Motor neuron (in vitro differentiated cells): ENCODE measurements around the gene TSPAN3. TPM values are rescaled to one million over a fixed set of nuclear protein-coding genes. Genes with fewer than 3 reads are reported as not detected.
A peak's percentile ranks its signal among the peaks of the same experiment; 100 is the strongest.

Source experiments
- ATAC-seq, 8 experiments: fragments of 200-7000 bp; cut with Tn5 transposase; replicated peaks in 6 of 8; 2 replicates each; pipeline ENCODE4 v1.8.0; 2021; ENCODE audit warnings: mild to moderate bottlenecking in 8 of 8, moderate library complexity in 8 of 8
- H3K27ac ChIP-seq, 2 donors: fragments of 250-450 bp; sonication (Bioruptor Pico); 2 replicates each; pipeline ENCODE4 v1.9.0; 2021; ENCODE audit warnings: antibody characterized with exemption in 2 of 2, mild to moderate bottlenecking in 2 of 2, moderate library complexity in 1 of 2
- H3K4me1 ChIP-seq, 2 donors: fragments of 250-450 bp; sonication (Bioruptor Pico); replicated peaks in 1 of 2; 2 replicates each; pipeline ENCODE4 v1.6.1; 2021; ENCODE audit warnings: antibody characterized with exemption in 2 of 2, mild to moderate bottlenecking in 2 of 2, moderate library complexity in 1 of 2
- H3K4me3 ChIP-seq, 5 donors: fragments of 250-450 bp; sonication (Bioruptor Pico); 2 replicates each; pipeline ENCODE4 v1.9.0; 2021; ENCODE audit warnings: antibody characterized with exemption in 5 of 5, mild to moderate bottlenecking in 5 of 5, moderate library complexity in 4 of 5
- WGBS, 10 experiments: fragments of 450-650 bp; shearing (Covaris generic); methylation state at CpG; one replicate each; pipeline ENCODE4 v1.0.0; 2022; 5-methylcytosine and 5-hydroxymethylcytosine counted together
- in situ Hi-C, 9 experiments: fragments of 400-800 bp; cut with MboI; loops; one replicate each; pipeline ENCODE4 v1.15.0; 2021; ENCODE audit warnings: low sequenced_read_pairs in 9 of 9, low pct_unique_long_range_greater_than_20kb in 2 of 9; ENCODE audit not compliant: unreplicated experiment in 9 of 9
- total RNA-seq, 8 experiments: library from RNA; unstranded; fragments of 300-600 nt; gene quantifications; 2 replicates each; pipeline versions ENCODE4 v1.2.3 to v1.2.4, GENCODE V29; 2022

TSPAN3 gene
- total RNA-seq, 8 experiments from 2014 or later, result 153 to 545 (median 224) TPM

DNA sequence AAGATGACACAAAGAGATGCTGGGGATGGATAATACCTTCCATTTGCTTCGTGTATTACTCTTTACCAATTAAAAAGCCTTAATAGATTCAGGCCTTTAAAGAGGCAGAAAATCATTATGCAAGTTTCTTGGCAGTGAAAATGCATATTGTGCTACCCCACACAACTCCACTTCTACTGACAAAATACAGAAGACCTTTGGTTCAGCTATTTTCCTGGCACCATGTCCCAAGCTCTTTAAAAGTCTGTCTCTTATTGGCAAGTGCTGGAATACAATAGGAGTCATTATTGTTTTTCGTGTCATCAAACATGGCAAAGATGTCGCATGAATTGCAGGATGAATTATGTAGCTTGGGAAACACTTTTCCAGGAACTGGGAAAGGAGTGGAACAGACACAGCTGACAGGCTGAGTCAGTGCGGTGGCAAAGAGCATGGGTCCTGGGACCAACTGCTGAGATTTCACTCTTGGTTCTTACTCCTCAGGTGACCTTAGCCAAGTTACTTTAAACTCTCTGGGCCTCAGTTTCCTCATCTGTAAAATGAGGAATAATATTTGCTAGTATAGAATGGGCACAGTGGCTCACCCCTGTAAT, 5.5 kb upstream of the TSPAN3 start:
- 0 to 100% (median 67%) methylated on average over 1 to 4 of the region's 4 CpGs; no CpG with 5 or more reads in 1 of the 10 experiments for WGBS, 10 experiments

DNA sequence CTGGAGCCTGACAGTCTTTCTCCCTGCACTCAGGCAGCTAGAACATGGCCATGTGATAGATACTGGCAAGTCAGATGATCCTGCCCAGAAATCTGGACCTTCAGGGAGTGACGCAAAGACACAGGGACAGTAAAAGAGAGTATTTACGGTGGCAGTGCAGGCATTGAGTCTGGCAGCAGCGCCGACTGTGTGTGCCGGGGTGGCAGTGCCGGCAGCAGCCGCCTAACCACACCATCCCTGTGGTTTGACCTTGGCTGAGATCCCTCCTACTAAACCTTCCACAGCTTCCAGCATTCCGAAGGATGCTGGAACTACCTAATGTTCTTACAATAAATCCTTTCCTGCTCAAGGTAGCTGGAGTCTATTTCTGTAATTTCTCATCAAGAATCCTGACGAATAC, 4.6 kb upstream of the TSPAN3 start:
- Histone ChIP-seq H3K4me1 (peaks cover 3% of the 10 kb centered on the region in 2 donors), H3K4me3 (no peak overlapping the region), H3K27ac (no peak overlapping the region)
- in situ Hi-C loops, result no loop called here
- WGBS, 10 experiments, result 73 to 92% (median 84%) methylated on average over 1 to 4 of the region's 9 CpGs; no CpG with 5 or more reads in 2 of the 10 experiments
- ATAC-seq, result no peak

More for the DNA sequence above, 5.5 kb upstream of the TSPAN3 start:
- in situ Hi-C loops, result no loop called here
- Histone ChIP-seq H3K4me3 (no peak overlapping the region), H3K4me1 (no peaks in the 10 kb centered on the region), H3K27ac (no peak overlapping the region)
- peak in 2 of 8 experiments; percentile 43 to 86 for ATAC-seq

DNA sequence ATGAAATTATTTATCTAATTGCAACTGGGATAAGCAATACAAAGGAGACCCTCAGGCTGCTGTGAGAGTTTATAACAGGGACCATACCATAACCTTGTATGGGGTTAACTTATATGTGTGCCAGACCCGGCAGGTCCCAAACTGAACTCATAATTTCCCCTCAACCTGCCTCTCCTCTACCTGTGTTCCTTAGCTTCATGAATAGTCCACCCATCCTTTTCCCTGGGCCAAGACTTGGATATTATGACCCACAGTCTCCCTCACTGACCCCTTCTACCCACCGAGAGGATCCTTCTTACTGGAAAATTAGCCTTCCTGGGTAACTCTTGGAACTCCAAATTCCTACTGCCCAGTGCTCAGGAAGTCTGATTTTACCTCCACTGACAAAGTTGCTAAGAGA, 3.4 kb upstream of the TSPAN3 start:
- WGBS, 10 experiments, result 14 to 100% (median 60%) methylated on average over 1 of the region's 2 CpGs; no CpG with 5 or more reads in 5 of the 10 experiments
- no peak overlapping the region for H3K27ac ChIP-seq
- H3K4me3 ChIP-seq, result no peak overlapping the region
- in situ Hi-C loops, result no loop called here
- peaks cover 5 to 7% of the 10 kb centered on the region in 2 donors for H3K4me1 ChIP-seq
- ATAC-seq, result no peak

DNA sequence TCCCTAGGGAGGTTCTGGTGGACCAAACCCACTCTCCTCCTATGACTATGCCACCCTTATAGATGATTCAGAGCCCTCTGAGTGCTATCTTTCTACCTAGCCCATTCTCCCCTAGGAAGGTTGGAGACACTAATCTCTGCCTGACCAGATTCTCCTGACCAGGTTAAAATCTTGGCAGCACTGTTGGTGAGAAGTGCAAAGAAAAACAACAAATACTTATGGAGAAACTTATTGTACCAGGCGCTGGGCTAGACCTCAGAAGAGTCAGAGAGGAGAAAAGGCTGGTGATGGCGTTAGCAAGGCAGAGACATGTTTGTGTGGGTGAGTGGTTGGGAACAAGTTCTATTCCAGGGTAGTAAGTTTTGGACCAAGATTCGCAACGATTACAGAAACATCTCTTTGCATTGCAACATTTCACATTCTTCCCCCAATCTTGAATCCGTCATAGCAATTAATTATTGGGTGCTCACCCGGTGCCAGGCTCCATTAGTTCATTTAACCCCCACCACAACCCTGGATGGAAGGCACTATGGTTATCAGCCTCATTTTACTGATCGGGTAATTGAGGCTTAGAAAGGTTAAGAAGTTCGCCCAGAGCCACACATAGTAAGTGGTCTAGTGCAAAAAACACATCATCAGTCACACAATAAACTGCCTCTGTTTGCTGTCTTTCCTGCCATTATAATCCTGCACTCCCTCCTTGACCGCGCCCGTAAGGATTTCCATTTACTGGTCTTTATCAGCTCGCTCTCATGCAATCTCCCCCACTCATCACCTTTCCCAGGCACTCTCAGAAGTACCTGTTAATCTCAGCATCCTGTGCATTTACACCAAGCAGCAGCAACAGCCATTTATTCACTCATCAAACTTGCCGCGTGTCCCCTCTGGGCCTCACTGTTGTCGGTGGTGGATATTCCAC, 655 bp upstream of the TSPAN3 start:
- Histone ChIP-seq H3K27ac (peak overlapping the region in 1 of 2 donors; percentile 14), H3K4me3 (peak overlapping the region in 2 of 5 donors; percentile 65 to 89), H3K4me1 (peaks cover 8 to 12% of the 10 kb centered on the region in 2 donors)
- in situ Hi-C loops, result no loop called here
- WGBS, 10 experiments, result 43 to 100% (median 81%) methylated on average over 2 to 11 of the region's 15 CpGs
- no peak for ATAC-seq

DNA sequence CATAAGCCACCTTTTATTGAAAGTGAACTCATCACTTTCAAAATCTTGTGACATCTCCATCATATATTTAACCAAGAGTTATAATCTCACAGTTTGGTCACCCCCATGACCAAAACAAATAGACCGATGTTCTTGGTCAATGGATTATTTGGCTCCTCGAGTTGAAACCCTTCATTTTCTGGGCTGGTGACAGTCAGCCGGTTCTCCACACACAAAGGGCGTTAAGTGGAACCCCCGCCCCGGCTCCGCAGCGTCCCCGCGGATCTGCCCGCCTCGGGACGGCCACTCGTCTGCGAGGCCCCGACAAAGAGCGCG, 772 bp downstream of the TSPAN3 start:
- peak overlapping the region; percentile 62 to 89 (median 66) for H3K4me3 ChIP-seq
- no peak for ATAC-seq
- peak overlapping the region; percentile 93 to 97 for H3K27ac ChIP-seq
- in situ Hi-C loops, result no loop called here
- WGBS, 10 experiments, result 0 to 1% (median 0%) methylated on average over 1 to 18 of the region's 18 CpGs; no CpG with 5 or more reads in 4 of the 10 experiments
- H3K4me1 ChIP-seq, result peaks cover 8 to 12% of the 10 kb centered on the region in 2 donors

DNA sequence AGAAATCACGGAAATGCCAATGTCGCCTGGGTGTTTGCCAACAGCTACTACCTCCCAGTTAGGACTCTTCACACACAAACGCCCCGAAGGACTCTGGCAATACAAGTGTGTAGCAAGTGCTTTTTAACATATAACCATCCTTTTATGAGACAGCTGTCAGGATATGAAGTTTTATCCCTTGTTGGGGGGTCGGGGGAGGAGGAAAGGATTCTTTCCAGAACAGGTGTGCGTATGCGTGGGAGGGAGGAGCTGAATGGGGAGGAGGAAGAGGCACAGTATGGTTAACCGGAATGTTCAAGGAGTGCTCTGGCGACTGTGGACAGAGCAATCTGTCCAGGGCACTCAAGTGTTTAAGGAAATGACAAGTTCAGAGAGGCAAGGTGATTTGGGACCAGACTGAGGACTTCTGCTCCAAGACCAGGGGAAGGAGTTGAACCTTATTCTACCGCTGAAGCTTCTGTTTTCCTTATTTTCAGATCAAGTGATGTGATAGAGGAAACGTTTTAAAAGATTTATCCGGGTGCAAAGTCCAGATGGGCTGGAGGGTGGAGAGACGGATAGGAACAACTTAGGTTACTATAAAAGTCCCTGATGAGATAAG, 1.3 kb downstream of the TSPAN3 start:
- H3K4me3 ChIP-seq, result peak overlapping the region; percentile 62 to 89 (median 66)
- ATAC-seq, result no peak

DNA sequence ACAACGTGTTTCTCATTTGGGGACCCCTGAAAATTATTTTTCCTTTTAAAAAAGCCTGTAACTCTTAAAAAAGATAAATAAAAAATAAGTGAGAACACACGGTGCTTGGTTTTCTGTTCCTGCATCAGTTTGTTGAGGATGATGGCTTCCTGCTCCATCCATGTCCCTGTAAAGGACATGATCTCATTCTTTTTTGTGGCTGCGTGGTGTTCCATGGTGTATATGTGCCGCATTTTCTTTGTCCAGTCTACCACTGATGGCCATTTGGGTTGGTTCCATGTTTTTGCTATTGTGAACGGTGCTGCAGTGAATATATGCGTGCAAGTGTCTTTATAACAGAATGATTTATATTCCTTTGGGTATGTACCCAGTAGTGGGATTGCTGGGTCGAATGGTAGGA, 2.3 kb downstream of the TSPAN3 start:
- Histone ChIP-seq H3K27ac (no peak overlapping the region), H3K4me1 (peaks cover 8 to 12% of the 10 kb centered on the region in 2 donors), H3K4me3 (no peak overlapping the region)
- no peak for ATAC-seq
- 60 to 100% (median 88%) methylated on average over 1 to 7 of the region's 7 CpGs for WGBS, 10 experiments
- in situ Hi-C loops, result no loop called here

More for the DNA sequence above, 1.3 kb downstream of the TSPAN3 start:
- in situ Hi-C loops, result no loop called here
- Histone ChIP-seq H3K4me1 (peaks cover 8 to 12% of the 10 kb centered on the region in 2 donors), H3K27ac (no peak overlapping the region)
- 17 to 60% (median 29%) methylated on average over 2 to 10 of the region's 13 CpGs for WGBS, 10 experiments

DNA sequence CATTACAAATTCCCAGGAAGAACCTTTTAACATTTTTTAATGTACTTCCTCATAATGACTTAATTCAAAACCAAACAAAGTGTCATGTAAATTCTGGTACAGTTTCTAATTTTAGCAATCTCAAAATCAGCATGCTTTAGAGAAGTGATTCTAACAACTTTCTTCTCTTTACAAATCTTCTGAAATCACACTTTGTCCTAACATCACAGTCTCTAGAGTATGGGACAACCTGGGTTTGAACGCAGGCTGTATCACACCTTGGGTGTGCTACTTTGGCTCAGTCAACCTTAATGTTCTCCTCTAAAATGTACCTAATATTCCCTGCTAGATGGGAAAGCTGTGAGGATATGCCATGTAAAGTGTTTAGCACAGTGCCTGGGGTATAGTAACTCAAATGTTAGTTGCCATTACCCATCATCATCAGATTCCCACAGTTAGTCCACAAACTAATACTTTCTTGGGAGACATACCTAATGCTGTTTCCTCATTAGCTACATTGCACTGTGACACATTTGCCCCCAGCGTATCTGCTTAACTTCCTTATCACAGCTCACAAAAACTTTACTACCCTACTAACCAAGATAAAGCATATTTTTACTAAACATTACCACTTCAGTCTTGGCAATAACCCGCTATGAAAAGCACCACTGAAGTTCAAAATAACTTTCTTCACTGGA, 3.1 kb downstream of the TSPAN3 start:
- 80 to 100% (median 94%) methylated on average over 1 to 3 of the region's 3 CpGs for WGBS, 10 experiments
- ATAC-seq, result no peak
- H3K27ac ChIP-seq, result no peak overlapping the region

DNA sequence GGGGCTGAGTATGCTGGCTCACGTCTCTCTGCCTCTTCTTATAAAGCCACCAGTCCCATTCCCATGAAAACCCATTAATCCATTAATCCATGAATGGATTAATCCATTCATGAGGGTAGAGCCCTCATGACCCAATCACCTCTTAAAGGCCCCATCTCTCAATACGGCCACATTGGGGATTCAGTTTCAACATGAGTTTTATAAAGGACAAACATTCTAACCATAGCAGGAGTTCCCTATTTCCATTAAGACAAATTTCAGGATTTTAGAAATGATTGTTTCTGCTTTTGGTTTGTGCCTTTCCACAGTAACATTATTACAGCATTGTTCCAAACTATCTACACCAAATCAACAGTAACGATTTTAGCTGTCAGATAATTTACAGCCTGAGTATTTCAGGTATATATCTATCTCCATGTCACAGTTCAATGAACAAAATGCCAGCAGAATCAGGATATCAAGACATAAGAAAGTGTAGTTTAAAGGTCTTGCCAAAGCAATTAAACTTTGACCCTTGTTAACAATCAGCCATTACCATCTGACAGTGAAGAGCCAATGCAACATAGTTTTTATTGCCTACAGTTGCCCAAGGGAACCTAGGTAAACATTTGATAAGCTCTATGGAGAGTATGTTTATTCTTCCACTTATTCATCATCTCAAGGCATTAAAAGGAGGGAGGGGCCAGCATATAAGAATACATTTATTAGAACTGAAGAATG, 3.8 kb downstream of the TSPAN3 start:
- in situ Hi-C loops, result no loop called here
- WGBS, 10 experiments, result 18 to 89% (median 80%) methylated on average over 1 to 3 of the region's 3 CpGs; no CpG with 5 or more reads in 2 of the 10 experiments
- Histone ChIP-seq H3K4me3 (no peak overlapping the region), H3K4me1 (peaks cover 8 to 12% of the 10 kb centered on the region in 2 donors), H3K27ac (no peak overlapping the region)
- peak in 2 of 8 experiments; percentile 5 to 40 for ATAC-seq

More for the DNA sequence above, 3.1 kb downstream of the TSPAN3 start:
- Histone ChIP-seq H3K4me1 (peaks cover 8 to 12% of the 10 kb centered on the region in 2 donors), H3K4me3 (no peak overlapping the region)
- in situ Hi-C loops, result no loop called here

DNA sequence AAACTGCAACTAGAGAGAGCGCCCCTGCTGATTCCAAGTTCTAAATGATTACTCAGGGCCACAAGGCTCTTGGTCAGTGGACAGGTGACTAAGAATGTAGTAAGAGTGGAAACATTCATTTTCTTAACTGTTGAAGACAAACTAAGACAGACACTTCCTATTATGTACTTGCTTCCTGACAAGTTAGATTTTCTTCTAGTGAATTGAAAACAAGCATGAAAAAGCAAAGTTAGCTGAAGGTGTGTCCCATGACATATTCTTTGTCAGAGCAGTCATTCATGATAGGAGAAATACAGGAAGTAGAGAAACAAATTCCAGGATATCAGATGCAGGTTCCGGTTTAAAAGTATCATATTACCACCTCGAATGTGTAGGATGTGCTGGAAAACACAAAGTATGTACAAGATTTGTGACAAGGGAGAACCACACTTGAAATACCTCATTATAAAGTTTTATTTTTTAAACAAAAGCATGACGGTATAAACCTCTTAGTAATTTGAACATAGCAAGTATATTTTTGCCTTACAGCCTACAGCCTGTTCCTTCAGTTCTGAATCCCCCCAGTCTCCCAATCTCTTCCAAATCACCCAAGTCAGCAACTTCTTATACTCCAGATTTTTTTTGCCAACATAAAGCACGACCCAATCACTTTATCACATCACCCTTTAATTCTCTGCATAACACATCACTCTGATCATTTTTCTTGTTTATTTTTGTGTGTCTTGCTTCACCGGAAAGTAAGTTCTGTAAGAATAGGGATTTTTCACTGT, 6.2 kb downstream of the TSPAN3 start:
- in situ Hi-C loops, result no loop called here
- 67 to 97% (median 89%) methylated on average over 2 to 6 of the region's 6 CpGs; no CpG with 5 or more reads in 1 of the 10 experiments for WGBS, 10 experiments

DNA sequence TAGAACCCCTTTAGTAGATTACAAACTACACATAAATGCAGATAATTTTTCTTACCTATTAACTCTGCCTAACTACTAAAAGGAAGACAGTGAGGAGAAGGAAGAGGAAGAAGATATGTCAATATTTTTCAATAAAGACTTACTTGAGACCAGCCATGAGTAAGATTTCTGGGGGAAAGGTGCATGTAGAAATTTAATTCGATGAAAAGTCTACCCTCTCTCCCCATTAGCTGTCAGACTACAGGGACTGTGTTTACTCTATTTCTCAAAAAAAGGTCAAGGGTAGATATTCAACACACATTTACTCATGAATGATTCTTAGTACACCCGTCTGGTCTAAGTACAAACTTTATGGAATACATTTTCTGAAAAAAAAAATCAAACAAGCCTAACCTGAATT, 6.8 kb downstream of the TSPAN3 start:
- 20 to 100% (median 89%) methylated on average over 1 to 2 of the region's 2 CpGs; no CpG with 5 or more reads in 2 of the 10 experiments for WGBS, 10 experiments
- no peak overlapping the region for H3K27ac ChIP-seq
- ATAC-seq, result no peak
- in situ Hi-C loops, result no loop called here
- peaks cover 6 to 15% of the 10 kb centered on the region in 2 donors for H3K4me1 ChIP-seq
- H3K4me3 ChIP-seq, result no peak overlapping the region

More for the DNA sequence above, 6.2 kb downstream of the TSPAN3 start:
- Histone ChIP-seq H3K27ac (no peak overlapping the region), H3K4me3 (no peak overlapping the region), H3K4me1 (peaks cover 13 to 14% of the 10 kb centered on the region in 2 donors)
- no peak for ATAC-seq

DNA sequence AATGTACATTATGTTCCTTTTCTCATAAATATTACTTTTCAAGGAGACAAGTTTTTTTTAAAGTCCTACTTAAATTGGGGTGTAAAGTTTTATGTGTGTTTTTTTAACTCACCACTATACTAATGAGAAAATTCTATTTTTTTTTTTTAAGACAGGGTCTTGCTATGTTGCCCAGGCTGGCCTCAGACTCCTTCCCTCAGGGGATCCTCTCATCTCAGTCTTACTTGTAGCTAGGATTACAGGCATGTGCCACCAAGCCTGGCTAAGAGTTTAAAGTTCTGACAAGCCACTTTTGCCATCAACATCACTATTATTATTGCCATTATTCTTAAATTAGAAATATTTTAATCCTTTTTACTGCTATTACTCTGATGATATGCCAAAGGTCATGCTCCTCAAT, 7.7 kb downstream of the TSPAN3 start:
- Histone ChIP-seq H3K4me3 (no peak overlapping the region), H3K27ac (no peak overlapping the region), H3K4me1 (peaks cover 4 to 15% of the 10 kb centered on the region in 2 donors)
- in situ Hi-C loops, result no loop called here
- no peak for ATAC-seq
